Midbrain (tissue), 1 donor: ENCODE measurements around the gene OR3A2.
"Not testable (repeated sequence)": the region's sequence is repeated elsewhere in the genome, so short reads cannot be mapped to it uniquely, and the experiment has no call there.

Experiments used
- DNase-seq: peaks from one replicate; lab custom pipeline; 2025; lab: John Stamatoyannopoulos, UW

The OR3A2 gene

GRCh38 chr17:3385869-3386816 is at the start of gene OR3A2:
OR3A2 (minus strand) TSS chr17:3386308.
- DNase-seq, result no peak

- DNase-seq, result no peak
Measured at GRCh38 chr17:3433741-3434140, 47.6 kb upstream of the OR3A2 start, which contains the start of gene OR1E2. OR1E2 (minus strand) TSS chr17:3433841; CDS start chr17:3433841, 0 bp downstream.

GRCh38 chr17:3433215-3433614 is 47.1 kb upstream of the OR3A2 start:
- DNase-seq, result not testable (repeated sequence)

- DNase-seq, result no peak
Measured at GRCh38 chr17:3418222-3418621, 32.1 kb upstream of the OR3A2 start.

- no peak for DNase-seq
Measured at GRCh38 chr17:3415610-3416009, 29.5 kb upstream of the OR3A2 start.

GRCh38 chr17:3412216-3412615 is 26.1 kb upstream of the OR3A2 start:
- not testable (repeated sequence) for DNase-seq

- no peak for DNase-seq
Measured at GRCh38 chr17:3411070-3411469, 25.0 kb upstream of the OR3A2 start, which contains the start of gene OR3A3. OR3A3 (plus strand) TSS chr17:3411370.

GRCh38 chr17:3403856-3404255 is 17.7 kb upstream of the OR3A2 start:
- DNase-seq, result not testable (repeated sequence)

GRCh38 chr17:3401786-3402185 is 15.7 kb upstream of the OR3A2 start:
- no peak for DNase-seq

GRCh38 chr17:3400055-3400454 is 13.9 kb upstream of the OR3A2 start:
- no peak for DNase-seq

GRCh38 chr17:3398310-3398709 is 12.2 kb upstream of the OR3A2 start, which contains the start of gene OR1E1:
OR1E1 (minus strand) TSS chr17:3398410; CDS start chr17:3398410, 0 bp downstream.
- DNase-seq, result no peak

- DNase-seq, result not testable (repeated sequence)
Measured at GRCh38 chr17:3397801-3398200, 11.7 kb upstream of the OR3A2 start.

GRCh38 chr17:3389791-3390190 is 3.7 kb upstream of the OR3A2 start:
- DNase-seq, result no peak

- no peak for DNase-seq
Measured at GRCh38 chr17:3381957-3382356, 4.2 kb downstream of the OR3A2 start.

GRCh38 chr17:3378321-3378720 is 7.8 kb downstream of the OR3A2 start:
- no peak for DNase-seq

- DNase-seq, result not testable (repeated sequence)
Measured at GRCh38 chr17:3371167-3371566, 14.9 kb downstream of the OR3A2 start.

- not testable (repeated sequence) for DNase-seq
Measured at GRCh38 chr17:3342782-3343181, 43.3 kb downstream of the OR3A2 start.

GRCh38 chr17:3335876-3336275 is 50.2 kb downstream of the OR3A2 start:
- peak; percentile 4 for DNase-seq

GRCh38 chr17:3318336-3318735 is 67.8 kb downstream of the OR3A2 start:
- DNase-seq, result no peak

- DNase-seq, result no peak
Measured at GRCh38 chr17:3316836-3317235, 69.3 kb downstream of the OR3A2 start.

GRCh38 chr17:3308603-3309002 is 77.5 kb downstream of the OR3A2 start:
- DNase-seq, result no peak

GRCh38 chr17:3298260-3298659 is 87.8 kb downstream of the OR3A2 start, which contains the start of gene OR3A1:
OR3A1 (minus strand) TSS chr17:3298360; CDS start chr17:3292582, 5,778 bp downstream.
- no peak for DNase-seq

GRCh38 chr17:3295632-3296031 is 90.5 kb downstream of the OR3A2 start:
- DNase-seq, result no peak
